Panc1 (cell line): ENCODE measurements around the gene JPH4. TPM values are rescaled to one million over a fixed set of nuclear protein-coding genes. Genes with fewer than 3 reads are reported as not detected.

ENCODE experiments used
- ATAC-seq: fragments of 200-7000 bp; cut with Tn5 transposase; 2 replicates; pipeline ENCODE4 v1.9.1; 2020; ENCODE audit warnings: mild to moderate bottlenecking, moderate library complexity
- BruUV-seq: library from RNA; stranded (reverse); fragments of 400-500 nt; replicated peaks from 2 replicates; lab custom pipeline; 2021; lab: Mats Ljungman, UMichigan
- CTCF ChIA-PET: fragments of 300-600 bp; sonication (Branson Sonifier 250); formaldehyde crosslinking; loops from one replicate; lab custom pipeline; 2022; ENCODE audit warnings: antibody characterized with exemption; lab: Charles Lee
- POLR2A ChIA-PET: fragments of 300-600 bp; sonication (Branson Sonifier 250); formaldehyde crosslinking; loops from one replicate; lab custom pipeline; 2022; ENCODE audit warnings: antibody characterized with exemption; lab: Charles Lee
- DNase-seq: peaks from one replicate; pipeline ENCODE4 v3.0.0-alpha.2; 2010; ENCODE audit warnings: low read depth, low spot score
- H3K27ac ChIP-seq: 2 replicates; pipeline ENCODE4 v1.5.1; 2011; ENCODE audit warnings: mild to moderate bottlenecking, low read length, inconsistent platforms
- H3K27me3 ChIP-seq: fragments of 200-500 bp; sonication (Bioruptor generic); 2 replicates; pipeline ENCODE4 v1.6.0; 2014; ENCODE audit warnings: low read length, inconsistent platforms; ENCODE audit not compliant: control insufficient read depth, insufficient read depth
- H3K36me3 ChIP-seq: fragments of 200-500 bp; sonication (Bioruptor generic); 2 replicates; pipeline ENCODE4 v1.5.1; 2014; ENCODE audit warnings: inconsistent platforms, mild to moderate bottlenecking, low read length, moderate library complexity; ENCODE audit not compliant: control insufficient read depth, insufficient read depth
- H3K4me1 ChIP-seq: 2 replicates; pipeline ENCODE4 v1.5.1; 2011; ENCODE audit warnings: inconsistent platforms, mild to moderate bottlenecking, low read length, moderate library complexity; ENCODE audit not compliant: control insufficient read depth, insufficient read depth
- H3K4me3 ChIP-seq, 2 experiments: 2 replicates each; pipeline ENCODE4 v1.5.1; 2011 to 2012; ENCODE audit warnings: low read depth in 2 of 2, low read length in 2 of 2, mild to moderate bottlenecking in 2 of 2, inconsistent platforms in 1 of 2, moderate library complexity in 1 of 2
- H3K9me3 ChIP-seq: fragments of 200-500 bp; sonication (Bioruptor generic); 2 replicates; pipeline ENCODE4 v1.5.1; 2014; ENCODE audit warnings: low read depth, mild to moderate bottlenecking, inconsistent platforms, low read length, moderate library complexity; ENCODE audit not compliant: control insufficient read depth, insufficient read depth
- POLR2AphosphoS5 ChIP-seq: IDR thresholded peaks from 2 replicates; pipeline ENCODE4 v1.6.1; 2012; ENCODE audit warnings: mild to moderate bottlenecking, low read depth, low read length, moderate library complexity
- SIN3A ChIP-seq: IDR thresholded peaks from 2 replicates; pipeline ENCODE4 v1.6.1; 2012; ENCODE audit warnings: low read depth, mild to moderate bottlenecking, low read length, moderate library complexity, borderline replicate concordance; ENCODE audit not compliant: insufficient read depth
- TCF7L2 ChIP-seq: IDR thresholded peaks from 2 replicates; pipeline ENCODE4 v1.6.1; 2011; ENCODE audit warnings: mild to moderate bottlenecking, low read depth, low read length, inconsistent platforms
- in situ Hi-C: cut with HindIII; loops from 2 replicates; pipeline ENCODE4 v1.10.0; 2016; ENCODE audit warnings: low sequenced_read_pairs, low pct_unique_long_range_greater_than_20kb
- intact Hi-C: fragments of 100-400 bp; cut with micrococcal nuclease; formaldehyde crosslinking; loops from one replicate; pipeline ENCODE4 v1.10.0; 2022; ENCODE audit not compliant: unreplicated experiment
- total RNA-seq: library from RNA; stranded (reverse); gene quantifications from one replicate; pipeline ENCODE4 v1.2.1, GENCODE V29; 2021; ENCODE audit not compliant: unreplicated experiment
- TF ChIP-seq, protein P1 (sequence below): fragments of 450-650 bp; IDR thresholded peaks from 2 replicates; pipeline ENCODE4 v1.5.1; 2017; ENCODE audit warnings: mild to moderate bottlenecking
- TF ChIP-seq, protein P2 (sequence below), 2 experiments: IDR thresholded peaks; 2 replicates each; pipeline ENCODE4 v1.6.1; 2011 to 2012; ENCODE audit warnings: low read depth in 2 of 2, control low read depth in 1 of 2, low read length in 1 of 2, mild to moderate bottlenecking in 1 of 2, moderate library complexity in 1 of 2; ENCODE audit not compliant: insufficient read depth in 1 of 2

Gene JPH4
- total RNA-seq, 1 experiment from 2014 or later: 0.05 TPM

DNA sequence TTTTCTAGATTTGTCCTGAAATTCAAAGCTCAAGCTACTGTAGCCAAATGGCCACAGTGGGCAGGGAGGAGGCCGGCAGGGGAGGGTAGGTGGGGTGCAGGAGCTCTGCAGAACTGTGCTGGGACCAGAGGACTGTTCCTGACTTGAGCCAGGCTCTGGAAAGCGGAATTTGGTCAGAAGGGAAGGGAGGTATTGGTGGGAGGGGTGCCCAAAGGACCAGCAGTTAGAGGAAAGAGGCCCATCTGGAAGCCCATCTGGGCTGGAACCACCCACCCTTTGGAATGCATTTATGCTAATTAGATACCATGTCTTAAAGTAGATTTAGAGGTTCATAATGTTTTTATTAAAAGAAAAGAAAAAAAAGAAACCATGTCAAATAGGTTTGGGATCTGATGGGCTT lies 24.5 kb upstream of the JPH4 start:
- Histone ChIP-seq H3K9me3 (no peaks in the 10 kb centered on the region), H3K4me3 (no peak overlapping the region), H3K36me3 (no peaks in the 10 kb centered on the region), H3K27me3 (peaks cover 3% of the 10 kb centered on the region; the same call in 1 of the 2 replicates), H3K27ac (no peak overlapping the region), H3K4me1 (no peaks in the 10 kb centered on the region)
- DNase-seq: no peak
- ChIA-PET CTCF (no interaction called here), POLR2A (no interaction called here)
- no peak for TF ChIP-seq POLR2AphosphoS5
- TF ChIP-seq SIN3A: no peak
- TF ChIP-seq, protein P1, sequence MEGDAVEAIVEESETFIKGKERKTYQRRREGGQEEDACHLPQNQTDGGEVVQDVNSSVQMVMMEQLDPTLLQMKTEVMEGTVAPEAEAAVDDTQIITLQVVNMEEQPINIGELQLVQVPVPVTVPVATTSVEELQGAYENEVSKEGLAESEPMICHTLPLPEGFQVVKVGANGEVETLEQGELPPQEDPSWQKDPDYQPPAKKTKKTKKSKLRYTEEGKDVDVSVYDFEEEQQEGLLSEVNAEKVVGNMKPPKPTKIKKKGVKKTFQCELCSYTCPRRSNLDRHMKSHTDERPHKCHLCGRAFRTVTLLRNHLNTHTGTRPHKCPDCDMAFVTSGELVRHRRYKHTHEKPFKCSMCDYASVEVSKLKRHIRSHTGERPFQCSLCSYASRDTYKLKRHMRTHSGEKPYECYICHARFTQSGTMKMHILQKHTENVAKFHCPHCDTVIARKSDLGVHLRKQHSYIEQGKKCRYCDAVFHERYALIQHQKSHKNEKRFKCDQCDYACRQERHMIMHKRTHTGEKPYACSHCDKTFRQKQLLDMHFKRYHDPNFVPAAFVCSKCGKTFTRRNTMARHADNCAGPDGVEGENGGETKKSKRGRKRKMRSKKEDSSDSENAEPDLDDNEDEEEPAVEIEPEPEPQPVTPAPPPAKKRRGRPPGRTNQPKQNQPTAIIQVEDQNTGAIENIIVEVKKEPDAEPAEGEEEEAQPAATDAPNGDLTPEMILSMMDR: no peak
- TF ChIP-seq, protein P2, sequence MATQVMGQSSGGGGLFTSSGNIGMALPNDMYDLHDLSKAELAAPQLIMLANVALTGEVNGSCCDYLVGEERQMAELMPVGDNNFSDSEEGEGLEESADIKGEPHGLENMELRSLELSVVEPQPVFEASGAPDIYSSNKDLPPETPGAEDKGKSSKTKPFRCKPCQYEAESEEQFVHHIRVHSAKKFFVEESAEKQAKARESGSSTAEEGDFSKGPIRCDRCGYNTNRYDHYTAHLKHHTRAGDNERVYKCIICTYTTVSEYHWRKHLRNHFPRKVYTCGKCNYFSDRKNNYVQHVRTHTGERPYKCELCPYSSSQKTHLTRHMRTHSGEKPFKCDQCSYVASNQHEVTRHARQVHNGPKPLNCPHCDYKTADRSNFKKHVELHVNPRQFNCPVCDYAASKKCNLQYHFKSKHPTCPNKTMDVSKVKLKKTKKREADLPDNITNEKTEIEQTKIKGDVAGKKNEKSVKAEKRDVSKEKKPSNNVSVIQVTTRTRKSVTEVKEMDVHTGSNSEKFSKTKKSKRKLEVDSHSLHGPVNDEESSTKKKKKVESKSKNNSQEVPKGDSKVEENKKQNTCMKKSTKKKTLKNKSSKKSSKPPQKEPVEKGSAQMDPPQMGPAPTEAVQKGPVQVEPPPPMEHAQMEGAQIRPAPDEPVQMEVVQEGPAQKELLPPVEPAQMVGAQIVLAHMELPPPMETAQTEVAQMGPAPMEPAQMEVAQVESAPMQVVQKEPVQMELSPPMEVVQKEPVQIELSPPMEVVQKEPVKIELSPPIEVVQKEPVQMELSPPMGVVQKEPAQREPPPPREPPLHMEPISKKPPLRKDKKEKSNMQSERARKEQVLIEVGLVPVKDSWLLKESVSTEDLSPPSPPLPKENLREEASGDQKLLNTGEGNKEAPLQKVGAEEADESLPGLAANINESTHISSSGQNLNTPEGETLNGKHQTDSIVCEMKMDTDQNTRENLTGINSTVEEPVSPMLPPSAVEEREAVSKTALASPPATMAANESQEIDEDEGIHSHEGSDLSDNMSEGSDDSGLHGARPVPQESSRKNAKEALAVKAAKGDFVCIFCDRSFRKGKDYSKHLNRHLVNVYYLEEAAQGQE (IDR thresholded peaks at IDR 0.05; ENCODE audit: insufficient read depth in 1 of 2, low read depth in 2 of 2, low read length in 1 of 2): no peak
- TF ChIP-seq TCF7L2: no peak
- no peak for ATAC-seq
- BruUV-seq: no TSS peak
- intact Hi-C loops (no loop called here), in situ Hi-C loops (no loop called here)

DNA sequence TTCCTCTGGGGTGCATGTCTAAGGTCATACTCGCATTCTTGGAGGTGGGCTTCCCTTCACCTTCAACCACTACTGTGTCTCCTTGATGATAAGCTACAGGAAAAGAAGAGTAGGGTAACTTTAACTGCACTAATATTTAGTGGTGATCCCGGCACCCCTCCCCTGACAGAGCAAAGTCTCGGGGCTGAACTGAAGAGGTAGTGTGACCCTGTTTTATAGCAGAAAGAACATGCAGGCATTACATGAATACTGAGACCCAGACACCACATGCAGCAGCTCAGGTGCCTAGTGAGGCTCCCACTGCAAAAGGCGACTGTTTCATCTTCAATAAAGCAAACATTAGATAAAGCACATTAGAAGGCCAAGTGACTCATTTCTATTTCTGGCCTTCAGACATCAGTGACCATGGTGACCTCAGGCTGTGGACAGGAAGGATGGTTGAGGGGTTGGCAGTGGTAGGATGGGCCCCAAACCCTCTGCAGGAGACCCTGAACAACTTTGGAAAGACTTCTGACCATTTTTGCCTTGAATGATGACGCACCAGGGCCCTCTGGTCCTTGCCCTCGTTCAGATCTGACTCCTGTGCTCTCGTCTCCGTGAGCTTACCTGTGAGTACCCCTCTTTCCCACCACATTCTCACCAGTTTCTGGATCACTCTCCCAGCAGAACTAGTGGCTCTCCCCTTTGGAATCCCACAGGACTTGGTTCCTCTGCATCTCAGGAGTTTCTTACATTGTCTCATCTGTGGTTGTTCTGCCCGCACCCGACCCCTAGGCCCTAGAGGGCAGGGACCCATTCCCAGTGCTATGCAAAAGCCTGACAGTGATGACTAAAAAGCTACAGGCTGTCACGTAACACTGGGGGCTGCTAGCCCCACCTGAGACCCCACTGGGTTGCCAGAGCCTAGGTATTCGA lies 23.8 kb upstream of the JPH4 start:
- ChIA-PET CTCF (interaction anchor here (0.7 kb wide), 1 partner anchor 121 kb away, joined by 3 read pairs; no protein-coding TSS in a partner anchor), POLR2A (no interaction called here)
- intact Hi-C loops: no loop called here

More for the DNA sequence above, 23.8 kb upstream of the JPH4 start:
- BruUV-seq: no TSS peak
- H3K4me3 ChIP-seq: no peak overlapping the region
- peaks cover 3% of the 10 kb centered on the region; the same call in 1 of the 2 replicates for H3K27me3 ChIP-seq
- H3K36me3 ChIP-seq: no peaks in the 10 kb centered on the region
- no peak for TF ChIP-seq TCF7L2
- TF ChIP-seq, protein P1: no peak
- TF ChIP-seq SIN3A: no peak
- TF ChIP-seq, protein P2 (IDR thresholded peaks at IDR 0.05; ENCODE audit: insufficient read depth in 1 of 2, low read depth in 2 of 2, low read length in 1 of 2): no peak
- no peak for TF ChIP-seq POLR2AphosphoS5
- H3K27ac ChIP-seq: no peak overlapping the region
- H3K9me3 ChIP-seq: no peaks in the 10 kb centered on the region
- H3K4me1 ChIP-seq: no peaks in the 10 kb centered on the region
- in situ Hi-C loops: no loop called here
- no peak for ATAC-seq
- DNase-seq: no peak
